Loucy (cell line): ENCODE results near the gene NGFR.

Source experiments
- H2AFZ ChIP-seq: fragments of 200-600 bp; sonication (generic); 2 replicates; pipeline ENCODE4 v1.6.0; 2016; ENCODE audit warnings: antibody characterized with exemption, mild to moderate bottlenecking, low read length, moderate library complexity
- H3F3A ChIP-seq: fragments of 200-600 bp; 2 replicates; pipeline ENCODE4 v1.6.0; 2016; ENCODE audit warnings: antibody characterized with exemption, low read depth, mild to moderate bottlenecking
- H3K27me3 ChIP-seq: fragments of 200-600 bp; sonication (generic); 2 replicates; pipeline ENCODE4 v1.6.1; 2014; ENCODE audit warnings: low read length, mild to moderate bottlenecking; ENCODE audit not compliant: insufficient read depth, poor library complexity, severe bottlenecking
- H3K36me3 ChIP-seq: fragments of 200-600 bp; sonication (generic); 2 replicates; pipeline ENCODE4 v1.6.1; 2016; ENCODE audit warnings: low read length; ENCODE audit not compliant: insufficient read depth
- H3K4me1 ChIP-seq: fragments of 200-600 bp; sonication (generic); 2 replicates; pipeline ENCODE4 v1.5.1; 2014; ENCODE audit warnings: low read length, mild to moderate bottlenecking; ENCODE audit not compliant: insufficient read depth, poor library complexity, severe bottlenecking
- H3K4me2 ChIP-seq: fragments of 200-600 bp; sonication (generic); 2 replicates; pipeline ENCODE4 v1.6.0; 2014; ENCODE audit warnings: antibody characterized with exemption, low read length, low read depth, mild to moderate bottlenecking; ENCODE audit not compliant: poor library complexity, severe bottlenecking
- H3K4me3 ChIP-seq: fragments of 200-600 bp; sonication (generic); 2 replicates; pipeline ENCODE4 v1.5.1; 2014; ENCODE audit warnings: low read length, mild to moderate bottlenecking, mixed read lengths; ENCODE audit not compliant: poor library complexity, severe bottlenecking
- H3K79me2 ChIP-seq: fragments of 200-600 bp; sonication (generic); 2 replicates; pipeline ENCODE4 v1.6.1; 2014; ENCODE audit warnings: low read length; ENCODE audit not compliant: insufficient read depth
- H3K9ac ChIP-seq: fragments of 200-600 bp; sonication (generic); 2 replicates; pipeline ENCODE4 v1.6.0; 2014; ENCODE audit warnings: mild to moderate bottlenecking, low read depth, low read length, moderate library complexity; ENCODE audit not compliant: poor library complexity, severe bottlenecking
- H3K9me2 ChIP-seq: fragments of 200-600 bp; sonication (generic); replicated peaks from 2 replicates; pipeline ENCODE4 v1.6.1; 2016; ENCODE audit warnings: low read depth, low read length, mixed read lengths
- H3K9me3 ChIP-seq: fragments of 200-600 bp; sonication (generic); 2 replicates; pipeline ENCODE4 v1.6.1; 2014; ENCODE audit warnings: mild to moderate bottlenecking, antibody characterized with exemption, low read length, low read depth; ENCODE audit not compliant: insufficient read depth
- H4K20me1 ChIP-seq: fragments of 200-600 bp; sonication (generic); 2 replicates; pipeline ENCODE4 v1.6.0; 2014; ENCODE audit warnings: antibody characterized with exemption, low read length, mild to moderate bottlenecking; ENCODE audit not compliant: insufficient read depth, poor library complexity, severe bottlenecking
- EZH2phosphoT487 ChIP-seq: fragments of 200-600 bp; IDR thresholded peaks from 2 replicates; pipeline ENCODE4 v1.6.1; 2018; ENCODE audit warnings: antibody characterized with exemption, mild to moderate bottlenecking, moderate library complexity, borderline replicate concordance
- TF ChIP-seq, protein P1 (sequence below): fragments of 200-600 bp; sonication (generic); conservative IDR thresholded peaks from 2 replicates; pipeline ENCODE4 v1.5.1; 2014; ENCODE audit warnings: mild to moderate bottlenecking, antibody characterized with exemption, low read length

NGFR gene

DNA sequence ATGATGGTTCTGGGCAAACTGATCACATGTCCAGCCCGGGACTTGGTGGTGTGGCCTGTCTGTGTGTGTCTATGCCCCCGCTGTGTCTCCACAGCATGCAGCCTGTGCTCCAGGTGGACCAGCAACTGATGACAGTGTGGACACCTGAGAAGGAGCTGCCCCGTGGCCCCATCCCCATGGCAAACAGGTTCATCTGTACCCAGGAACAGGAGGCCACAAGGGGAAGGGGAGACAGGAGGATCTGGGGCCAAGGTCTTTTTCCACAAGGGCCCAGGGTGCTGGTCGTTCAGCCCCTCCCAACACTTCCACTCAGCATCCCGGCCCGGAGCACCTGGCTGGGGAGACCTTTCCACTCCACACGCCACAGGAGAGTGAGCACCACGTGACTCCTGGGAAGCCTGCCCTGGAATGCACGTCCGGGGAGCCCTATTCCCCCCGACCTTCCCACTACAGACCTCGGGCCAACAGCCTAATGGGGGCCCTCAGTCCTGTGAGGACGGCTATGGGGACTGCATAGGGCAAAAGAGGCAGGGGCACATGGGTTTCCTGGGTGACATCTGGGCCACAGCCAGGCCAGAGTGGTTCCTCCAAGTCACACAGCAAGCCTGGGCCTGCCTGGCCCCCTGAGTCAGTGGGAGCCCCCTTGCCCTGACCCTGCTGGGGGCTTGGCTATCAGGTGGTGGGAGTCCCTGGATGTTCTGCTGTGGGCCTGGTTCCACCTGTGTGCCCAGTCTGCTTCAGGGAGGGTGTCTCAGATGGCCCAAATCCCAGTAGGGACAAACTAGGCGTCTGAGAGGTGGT, 59.8 kb downstream of the NGFR start:
- Histone ChIP-seq H3K9me2 (no peaks in the 10 kb centered on the region), H3K4me2 (no peak overlapping the region), H3K4me1 (peaks cover 5% of the 10 kb centered on the region), H3K27me3 (no peaks in the 10 kb centered on the region), H3K36me3 (no peaks in the 10 kb centered on the region), H2AFZ (no peak overlapping the region), H3K9ac (no peak overlapping the region), H3K79me2 (no peaks in the 10 kb centered on the region), H4K20me1 (no peaks in the 10 kb centered on the region), H3K4me3 (no peak overlapping the region), H3F3A (no peaks in the 10 kb centered on the region), H3K9me3 (no peaks in the 10 kb centered on the region)
- TF ChIP-seq EZH2phosphoT487: no peak
- TF ChIP-seq, protein P1, sequence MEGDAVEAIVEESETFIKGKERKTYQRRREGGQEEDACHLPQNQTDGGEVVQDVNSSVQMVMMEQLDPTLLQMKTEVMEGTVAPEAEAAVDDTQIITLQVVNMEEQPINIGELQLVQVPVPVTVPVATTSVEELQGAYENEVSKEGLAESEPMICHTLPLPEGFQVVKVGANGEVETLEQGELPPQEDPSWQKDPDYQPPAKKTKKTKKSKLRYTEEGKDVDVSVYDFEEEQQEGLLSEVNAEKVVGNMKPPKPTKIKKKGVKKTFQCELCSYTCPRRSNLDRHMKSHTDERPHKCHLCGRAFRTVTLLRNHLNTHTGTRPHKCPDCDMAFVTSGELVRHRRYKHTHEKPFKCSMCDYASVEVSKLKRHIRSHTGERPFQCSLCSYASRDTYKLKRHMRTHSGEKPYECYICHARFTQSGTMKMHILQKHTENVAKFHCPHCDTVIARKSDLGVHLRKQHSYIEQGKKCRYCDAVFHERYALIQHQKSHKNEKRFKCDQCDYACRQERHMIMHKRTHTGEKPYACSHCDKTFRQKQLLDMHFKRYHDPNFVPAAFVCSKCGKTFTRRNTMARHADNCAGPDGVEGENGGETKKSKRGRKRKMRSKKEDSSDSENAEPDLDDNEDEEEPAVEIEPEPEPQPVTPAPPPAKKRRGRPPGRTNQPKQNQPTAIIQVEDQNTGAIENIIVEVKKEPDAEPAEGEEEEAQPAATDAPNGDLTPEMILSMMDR: no peak

- Histone ChIP-seq H3K79me2 (no peaks in the 10 kb centered on the region), H3K27me3 (no peaks in the 10 kb centered on the region), H3K4me1 (peaks cover 5% of the 10 kb centered on the region), H3F3A (no peaks in the 10 kb centered on the region), H3K9me3 (no peaks in the 10 kb centered on the region), H3K36me3 (no peaks in the 10 kb centered on the region), H3K4me3 (no peak overlapping the region), H2AFZ (peak overlapping the region; percentile 54), H3K9ac (peak overlapping the region; percentile 39), H3K4me2 (peak overlapping the region; percentile 34), H3K9me2 (no peaks in the 10 kb centered on the region), H4K20me1 (no peaks in the 10 kb centered on the region)
- TF ChIP-seq, protein P1: no peak
- no peak for TF ChIP-seq EZH2phosphoT487
Observed at GRCh38 chr17:49555495-49556222, 60.6 kb downstream of the NGFR start.

GRCh38 chr17:49556223-49556943, 61.3 kb downstream of the NGFR start:
- H3K4me1 ChIP-seq: peaks cover 5% of the 10 kb centered on the region
- peaks cover 1% of the 10 kb centered on the region for H3K27me3 ChIP-seq
- TF ChIP-seq EZH2phosphoT487: no peak
- TF ChIP-seq, protein P1: peak; percentile 91
- H3K36me3 ChIP-seq: no peaks in the 10 kb centered on the region
- H3K9me3 ChIP-seq: no peaks in the 10 kb centered on the region
- H4K20me1 ChIP-seq: no peaks in the 10 kb centered on the region
- H3K9me2 ChIP-seq: no peaks in the 10 kb centered on the region
- no peak overlapping the region for H3K4me3 ChIP-seq
- peak overlapping the region; percentile 34 for H3K4me2 ChIP-seq
- no peaks in the 10 kb centered on the region for H3K79me2 ChIP-seq
- H2AFZ ChIP-seq: peak overlapping the region; percentile 54
- no peaks in the 10 kb centered on the region for H3F3A ChIP-seq
- peak overlapping the region; percentile 39 for H3K9ac ChIP-seq
